H54 (cell line): ENCODE results near the gene MTFR1L.
A peak's percentile ranks its signal among the peaks of the same experiment; 100 is the strongest.

Experiments
- DNase-seq: peaks from one replicate; pipeline ENCODE4 v3.0.0; 2011; ENCODE audit warnings: low spot score, mixed read lengths; ENCODE audit not compliant: insufficient read length
- FAIRE-seq: peaks from 3 replicates; lab custom pipeline; 2011; peaks lifted over from hg19 to GRCh38; lab: Jason Lieb, UNC
- POLR2A ChIP-seq: IDR thresholded peaks from 2 replicates; pipeline ENCODE4 v1.6.1; 2011; ENCODE audit warnings: low read depth, mild to moderate bottlenecking, low read length

The MTFR1L gene

GRCh38 chr1:25819491-25820246 is at the start of gene MTFR1L:
TSS of gene MTFR1L (plus strand) at chr1:25819954. CDS start at chr1:25823105, 3,151 bp downstream.
- FAIRE-seq = no peak

DNA sequence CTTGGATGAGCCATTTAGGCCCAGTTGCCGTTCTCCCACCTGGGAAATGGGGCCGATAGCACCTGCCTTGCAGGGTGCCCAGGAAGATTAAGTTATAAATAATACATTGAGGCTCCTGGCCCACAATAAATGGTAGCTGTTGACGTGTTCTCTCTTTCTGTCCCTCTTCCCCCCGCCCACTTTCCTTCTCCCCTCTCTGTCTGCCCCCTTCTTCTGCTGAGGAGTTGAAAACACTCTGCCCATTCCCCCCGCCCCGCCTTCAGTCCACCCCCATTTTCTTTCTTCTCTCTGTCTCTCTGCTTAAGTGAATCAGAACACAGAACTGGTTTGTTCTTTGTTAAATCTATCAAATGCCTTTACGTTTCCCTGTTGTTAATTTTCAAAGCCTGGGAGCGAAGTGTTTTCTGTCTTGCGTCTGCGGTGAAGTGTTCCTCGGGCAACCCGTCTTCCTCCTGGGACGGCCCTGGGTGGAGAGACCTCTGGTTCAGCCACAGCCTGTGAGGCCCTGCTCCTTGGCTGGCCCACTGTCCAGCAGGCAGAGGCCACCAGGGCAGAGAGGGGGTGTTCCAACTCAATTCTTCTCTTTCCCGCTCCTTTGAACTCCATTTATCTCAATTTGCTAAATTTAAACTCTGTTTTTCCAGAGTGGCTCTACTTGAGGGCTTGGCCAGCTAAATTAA is 49.1 kb upstream of the MTFR1L start:
- TF ChIP-seq POLR2A = no peak
- no peak for DNase-seq
- FAIRE-seq = no peak

More at GRCh38 chr1:25819491-25820246, at the start of gene MTFR1L:
- DNase-seq = peak; percentile 86
- TF ChIP-seq POLR2A = peak; percentile 58

DNA sequence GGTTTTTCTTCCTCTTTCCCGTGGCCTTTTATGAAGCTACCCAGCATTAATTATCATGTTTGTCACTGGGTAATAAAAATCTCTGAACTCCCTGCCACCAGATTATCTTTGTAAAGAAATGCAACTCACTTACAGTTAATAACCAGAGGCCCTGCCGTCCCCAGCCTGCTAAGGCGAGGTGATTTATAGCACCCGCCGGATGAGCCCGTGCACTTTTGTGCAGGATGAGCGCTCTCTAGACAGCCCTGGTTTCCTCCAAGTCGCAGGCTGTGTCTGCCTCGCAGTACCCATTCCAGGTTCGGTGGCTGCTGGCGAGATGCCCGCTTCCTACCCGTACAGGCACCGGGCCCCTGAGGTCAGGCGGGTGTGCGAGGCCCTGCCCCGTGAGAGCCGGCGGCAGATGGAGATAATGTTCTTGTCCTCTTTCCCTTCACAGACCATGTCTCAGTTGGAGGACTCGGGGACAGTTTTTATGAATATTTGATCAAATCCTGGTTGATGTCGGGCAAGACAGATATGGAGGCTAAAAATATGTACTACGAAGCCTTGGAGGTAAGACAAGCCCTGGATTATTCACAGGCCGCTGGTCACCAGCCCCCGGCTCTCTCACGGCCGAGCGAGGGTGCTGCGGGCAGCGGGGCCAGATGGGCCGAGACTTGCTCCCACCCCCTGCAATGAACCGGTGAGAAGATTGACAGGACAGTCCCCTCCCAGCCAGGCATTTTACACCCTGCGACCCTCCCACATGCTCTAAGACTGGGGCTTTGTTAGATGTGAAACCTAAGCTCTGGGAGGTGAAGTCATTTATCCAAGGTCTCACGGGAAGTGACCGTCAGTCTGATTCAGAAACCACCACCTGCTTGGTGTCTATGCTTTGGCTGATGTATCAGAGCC is 48.3 kb upstream of the MTFR1L start:
- no peak for FAIRE-seq
- TF ChIP-seq POLR2A = no peak
- no peak for DNase-seq

- FAIRE-seq = no peak
- no peak for DNase-seq
- no peak for TF ChIP-seq POLR2A
Measured at GRCh38 chr1:25772164-25772563, 47.6 kb upstream of the MTFR1L start.

- no peak for DNase-seq
- no peak for FAIRE-seq
- no peak for TF ChIP-seq POLR2A
Measured at GRCh38 chr1:25772692-25773245, 47.0 kb upstream of the MTFR1L start.

DNA sequence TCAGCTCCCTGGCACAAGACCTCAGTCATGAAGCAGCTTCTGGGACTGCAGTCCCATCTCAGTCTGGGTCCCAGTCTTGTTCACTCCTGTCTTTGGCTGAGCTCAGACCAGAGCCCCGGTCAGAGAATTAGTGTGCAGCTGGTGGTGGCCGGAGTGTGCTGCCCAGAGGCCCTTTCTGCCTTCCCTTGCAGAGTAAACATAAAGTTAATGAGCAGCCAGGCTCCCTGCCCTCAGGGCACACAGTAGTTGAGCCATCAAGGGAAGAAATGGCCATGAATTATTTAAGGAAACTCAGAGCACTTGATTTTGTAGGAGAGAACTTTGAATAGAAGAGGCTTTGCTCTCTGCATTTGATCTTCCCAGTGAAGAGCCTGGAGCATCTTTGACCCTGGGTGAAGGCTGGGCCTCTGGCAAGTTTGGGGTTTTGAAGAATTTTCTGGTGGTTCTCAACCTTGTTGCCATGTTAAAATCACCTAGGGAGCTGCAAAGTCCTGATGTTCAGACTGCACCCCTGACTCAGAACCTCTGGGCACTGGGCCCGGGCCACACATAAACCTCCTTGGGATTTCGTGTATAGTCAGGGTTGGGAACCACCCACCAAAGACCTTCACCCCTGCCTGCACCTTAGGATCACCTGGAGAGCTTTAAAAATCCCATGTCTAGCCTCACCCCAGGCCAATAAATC is 46.2 kb upstream of the MTFR1L start:
- FAIRE-seq (no peak), DNase-seq (no peak)
- no peak for TF ChIP-seq POLR2A

DNA sequence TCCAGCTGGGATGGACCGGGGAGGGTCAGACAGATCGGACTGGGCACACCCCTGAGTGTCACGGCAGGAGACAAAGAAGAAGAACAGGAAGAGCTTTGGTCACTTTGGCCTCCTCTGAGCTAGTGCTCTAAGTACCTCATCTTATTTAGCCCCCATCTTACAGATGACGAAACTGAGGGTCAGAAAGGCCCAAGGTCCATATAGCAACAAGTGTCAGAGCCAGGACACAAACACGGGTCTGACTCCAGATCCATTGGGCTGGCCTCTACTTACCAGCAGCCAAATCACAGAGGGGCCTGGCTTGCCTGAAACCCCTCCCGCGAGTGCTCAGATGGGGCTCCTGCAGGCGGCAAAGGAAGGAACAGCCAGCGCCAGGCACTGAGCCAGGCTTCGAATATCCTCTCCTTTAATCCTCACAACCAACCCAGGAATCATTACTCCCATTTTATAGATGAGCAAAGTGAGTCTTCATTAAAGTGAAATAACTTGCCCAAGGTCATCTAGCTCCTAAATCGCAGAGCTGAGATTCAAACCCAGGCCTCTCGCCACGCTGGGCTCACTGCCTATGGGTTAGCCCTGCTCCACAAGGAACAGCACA is 45.4 kb upstream of the MTFR1L start:
- DNase-seq (no peak), FAIRE-seq (no peak)
- TF ChIP-seq POLR2A = no peak

- TF ChIP-seq POLR2A = no peak
- no peak for DNase-seq
Measured at GRCh38 chr1:25774921-25775771, 44.6 kb upstream of the MTFR1L start.

GRCh38 chr1:25779388-25779787 is 40.4 kb upstream of the MTFR1L start:
- DNase-seq (no peak), FAIRE-seq (no peak)
- TF ChIP-seq POLR2A = no peak

More at GRCh38 chr1:25774921-25775771, 44.6 kb upstream of the MTFR1L start:
- FAIRE-seq = no peak

- no peak for TF ChIP-seq POLR2A
- FAIRE-seq = no peak
Measured at GRCh38 chr1:25779894-25780293, 39.9 kb upstream of the MTFR1L start.

DNA sequence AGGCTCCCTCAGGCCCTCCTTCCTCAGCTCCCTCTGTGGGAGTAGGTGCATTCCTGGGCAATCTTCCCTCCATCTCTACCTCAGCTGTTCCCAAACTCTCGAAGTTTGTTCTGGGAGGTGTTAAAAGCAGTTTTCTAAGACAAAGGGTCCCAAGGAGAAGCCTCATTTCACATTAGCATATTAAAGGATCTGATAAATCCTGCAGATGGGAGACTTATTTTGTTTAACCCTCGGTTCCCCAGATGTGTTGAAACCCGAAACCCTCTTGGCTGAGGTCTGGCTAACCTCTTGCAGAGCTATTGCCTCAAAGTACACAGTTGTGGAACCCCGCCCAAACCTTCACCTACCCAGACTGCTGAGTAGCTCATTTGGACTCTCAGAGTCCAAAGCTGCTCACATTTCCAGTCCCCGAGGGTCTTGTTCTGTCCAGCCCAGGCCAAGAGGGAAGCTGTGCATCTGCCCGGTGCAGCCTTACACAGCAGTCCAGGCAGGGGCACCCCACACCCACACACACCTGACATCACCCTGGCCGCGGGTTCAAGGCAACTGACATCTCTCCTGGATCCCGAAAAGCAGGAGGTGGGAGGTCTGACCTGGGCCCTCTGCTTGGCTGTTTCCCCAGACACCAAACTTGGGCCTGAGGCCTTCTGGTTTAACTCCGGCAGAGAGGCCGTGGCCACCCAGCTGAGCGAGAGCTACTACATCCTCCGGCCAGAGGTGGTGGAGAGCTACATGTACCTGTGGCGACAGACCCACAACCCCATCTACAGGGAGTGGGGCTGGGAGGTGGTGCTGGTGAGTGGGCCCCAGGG is 39.2 kb upstream of the MTFR1L start:
- no peak for TF ChIP-seq POLR2A
- FAIRE-seq = no peak
- no peak for DNase-seq

More at GRCh38 chr1:25779894-25780293, 39.9 kb upstream of the MTFR1L start:
- DNase-seq = no peak
